Neural progenitor cell (in vitro differentiated cells): Measurements from ENCODE around the gene CLCN6.

Source experiments
- EZH2 ChIP-seq: fragments of 200-600 bp; sonication (generic); IDR thresholded peaks from 2 replicates; pipeline ENCODE4 v1.6.1; 2017; ENCODE audit warnings: antibody characterized with exemption, mild to moderate bottlenecking, moderate library complexity
- EZH2phosphoT487 ChIP-seq: fragments of 200-600 bp; sonication (generic); IDR thresholded peaks from 2 replicates; pipeline ENCODE4 v1.6.1; 2017; ENCODE audit warnings: antibody characterized with exemption
- TF ChIP-seq, protein P1 (sequence below): fragments of 200-600 bp; sonication (generic); IDR thresholded peaks from 2 replicates; pipeline ENCODE4 v1.5.1; 2017; ENCODE audit warnings: antibody characterized with exemption, mild to moderate bottlenecking

DNA sequence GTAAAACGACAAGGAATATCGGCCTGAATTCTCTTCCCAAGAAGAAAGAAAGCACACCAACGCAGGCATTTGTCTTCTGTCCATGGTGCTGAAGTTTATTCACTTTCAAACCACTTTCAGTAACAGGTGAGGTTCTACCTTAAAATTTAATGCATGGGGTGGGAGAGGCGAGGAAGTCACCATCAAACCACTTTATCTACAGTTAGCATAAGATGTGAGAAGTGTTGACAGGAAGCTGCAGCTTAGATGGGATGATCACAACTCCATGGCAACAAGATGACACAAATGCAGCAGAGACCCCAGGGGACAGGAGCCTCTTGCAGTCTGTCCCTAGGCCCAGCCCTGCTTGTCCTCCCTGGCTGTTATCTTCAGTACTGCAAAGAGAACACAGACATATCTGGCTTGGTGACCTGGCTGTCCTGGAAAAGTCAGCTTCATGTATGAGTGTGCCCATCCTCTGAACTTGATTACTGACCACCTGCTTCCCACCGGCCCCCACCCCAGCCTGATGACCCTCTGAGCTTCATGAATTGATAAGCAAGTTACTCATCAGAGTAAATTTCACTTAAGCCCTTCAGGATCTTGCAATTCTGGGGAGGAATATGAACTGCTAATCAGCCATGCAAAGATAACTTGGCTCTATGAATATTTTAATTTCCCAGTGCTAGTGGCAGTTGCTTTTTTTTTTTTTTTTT, 39.8 kb downstream of the CLCN6 start:
- TF ChIP-seq, protein P1, sequence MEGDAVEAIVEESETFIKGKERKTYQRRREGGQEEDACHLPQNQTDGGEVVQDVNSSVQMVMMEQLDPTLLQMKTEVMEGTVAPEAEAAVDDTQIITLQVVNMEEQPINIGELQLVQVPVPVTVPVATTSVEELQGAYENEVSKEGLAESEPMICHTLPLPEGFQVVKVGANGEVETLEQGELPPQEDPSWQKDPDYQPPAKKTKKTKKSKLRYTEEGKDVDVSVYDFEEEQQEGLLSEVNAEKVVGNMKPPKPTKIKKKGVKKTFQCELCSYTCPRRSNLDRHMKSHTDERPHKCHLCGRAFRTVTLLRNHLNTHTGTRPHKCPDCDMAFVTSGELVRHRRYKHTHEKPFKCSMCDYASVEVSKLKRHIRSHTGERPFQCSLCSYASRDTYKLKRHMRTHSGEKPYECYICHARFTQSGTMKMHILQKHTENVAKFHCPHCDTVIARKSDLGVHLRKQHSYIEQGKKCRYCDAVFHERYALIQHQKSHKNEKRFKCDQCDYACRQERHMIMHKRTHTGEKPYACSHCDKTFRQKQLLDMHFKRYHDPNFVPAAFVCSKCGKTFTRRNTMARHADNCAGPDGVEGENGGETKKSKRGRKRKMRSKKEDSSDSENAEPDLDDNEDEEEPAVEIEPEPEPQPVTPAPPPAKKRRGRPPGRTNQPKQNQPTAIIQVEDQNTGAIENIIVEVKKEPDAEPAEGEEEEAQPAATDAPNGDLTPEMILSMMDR, result no peak
- TF ChIP-seq EZH2 (no peak), EZH2phosphoT487 (no peak)
